SK-N-SH treated with all-trans-retinoic acid at 6 μM for 48 hours (cell line): ENCODE results near the gene COX5A.

Experiments used
- ATAC-seq: fragments of 200-7000 bp; cut with Tn5 transposase; 3 replicates; pipeline ENCODE4 v1.9.1; 2020; ENCODE audit warnings: mild to moderate bottlenecking, moderate library complexity
- ARNTL ChIP-seq: fragments of 450-650 bp; formaldehyde crosslinking; IDR thresholded peaks from 2 replicates; pipeline ENCODE4 v1.5.0; 2020; ENCODE audit warnings: low read depth, mild to moderate bottlenecking, moderate library complexity, borderline replicate concordance
- BACH2 ChIP-seq: fragments of 250-450 bp; sonication (Bioruptor Pico); IDR thresholded peaks from 2 replicates; pipeline ENCODE4 v1.9.0; 2021; ENCODE audit warnings: mild to moderate bottlenecking, borderline replicate concordance
- CSDC2 ChIP-seq: fragments of 250-450 bp; sonication (Bioruptor Pico); IDR thresholded peaks from 2 replicates; pipeline ENCODE4 v1.5.0; 2020; ENCODE audit warnings: mild to moderate bottlenecking, moderate library complexity
- CSRNP3 ChIP-seq: fragments of 250-450 bp; sonication (Bioruptor Pico); IDR thresholded peaks from 2 replicates; pipeline ENCODE4 v1.5.1; 2021; ENCODE audit warnings: mild to moderate bottlenecking, moderate library complexity
- ESRRG ChIP-seq: fragments of 250-450 bp; sonication (Bioruptor Pico); IDR thresholded peaks from 2 replicates; pipeline ENCODE4 v1.6.1; 2021; ENCODE audit warnings: mild to moderate bottlenecking
- GLIS3 ChIP-seq: fragments of 250-450 bp; sonication (Bioruptor Pico); IDR thresholded peaks from 2 replicates; pipeline ENCODE4 v1.5.0; 2020; ENCODE audit warnings: mild to moderate bottlenecking, moderate library complexity
- ISL1 ChIP-seq: fragments of 250-450 bp; sonication (Bioruptor Pico); IDR thresholded peaks from 2 replicates; pipeline ENCODE4 v2.1.2; 2022; ENCODE audit warnings: mild to moderate bottlenecking, moderate library complexity
- OSR1 ChIP-seq: fragments of 250-450 bp; sonication (Bioruptor Pico); IDR thresholded peaks from 2 replicates; pipeline ENCODE4 v1.8.0; 2022; ENCODE audit warnings: moderate library complexity, mild to moderate bottlenecking, inconsistent platforms
- PATZ1 ChIP-seq: fragments of 250-450 bp; sonication (Bioruptor Pico); IDR thresholded peaks from 2 replicates; pipeline ENCODE4 v1.8.0; 2020; ENCODE audit warnings: mild to moderate bottlenecking, moderate library complexity, borderline replicate concordance
- POU6F1 ChIP-seq: fragments of 250-450 bp; sonication (Bioruptor Pico); IDR thresholded peaks from 2 replicates; pipeline ENCODE4 v1.8.0; 2021; ENCODE audit warnings: low read depth, mild to moderate bottlenecking, moderate library complexity, borderline replicate concordance
- PPARA ChIP-seq: fragments of 250-450 bp; sonication (Bioruptor Pico); IDR thresholded peaks from 2 replicates; pipeline ENCODE4 v1.5.0; 2020; ENCODE audit warnings: mild to moderate bottlenecking, borderline replicate concordance
- RARB ChIP-seq: fragments of 250-450 bp; sonication (Bioruptor Pico); IDR thresholded peaks from 2 replicates; pipeline ENCODE4 v1.8.0; 2021; ENCODE audit warnings: mild to moderate bottlenecking, moderate library complexity
- SNAI2 ChIP-seq: fragments of 250-450 bp; sonication (Bioruptor Pico); IDR thresholded peaks from 2 replicates; pipeline ENCODE4 v1.5.0; 2020; ENCODE audit warnings: mild to moderate bottlenecking, moderate library complexity
- TCF4 ChIP-seq: fragments of 250-450 bp; sonication (Bioruptor Pico); IDR thresholded peaks from 2 replicates; pipeline ENCODE4 v1.8.0; 2021; ENCODE audit warnings: mild to moderate bottlenecking, moderate library complexity, borderline replicate concordance
- TOX ChIP-seq: fragments of 250-450 bp; sonication (Bioruptor Pico); IDR thresholded peaks from 2 replicates; pipeline ENCODE4 v1.8.0; 2021; ENCODE audit warnings: mild to moderate bottlenecking, moderate library complexity, borderline replicate concordance
- TSHZ2 ChIP-seq: fragments of 250-450 bp; sonication (Bioruptor Pico); IDR thresholded peaks from 2 replicates; pipeline ENCODE4 v1.5.0; 2020; ENCODE audit warnings: mild to moderate bottlenecking, moderate library complexity
- ZC3H10 ChIP-seq: fragments of 250-450 bp; sonication (Bioruptor Pico); IDR thresholded peaks from 2 replicates; pipeline ENCODE4 v1.5.1; 2021; ENCODE audit warnings: mild to moderate bottlenecking, moderate library complexity
- ZFP3 ChIP-seq: fragments of 250-450 bp; sonication (Bioruptor Pico); IDR thresholded peaks from 2 replicates; pipeline ENCODE4 v1.5.0; 2020; ENCODE audit warnings: mild to moderate bottlenecking, moderate library complexity
- ZFP30 ChIP-seq: fragments of 450-650 bp; formaldehyde crosslinking; IDR thresholded peaks from 2 replicates; pipeline ENCODE4 v1.5.0; 2022; ENCODE audit warnings: mild to moderate bottlenecking, moderate library complexity
- ZNF565 ChIP-seq: fragments of 450-650 bp; formaldehyde crosslinking; conservative IDR thresholded peaks from 2 replicates; pipeline ENCODE4 v1.5.0; 2020; ENCODE audit warnings: low read depth, mild to moderate bottlenecking, moderate library complexity
- ZNF70 ChIP-seq: fragments of 450-650 bp; formaldehyde crosslinking; IDR thresholded peaks from 2 replicates; pipeline ENCODE4 v1.5.0; 2020; ENCODE audit warnings: mild to moderate bottlenecking, moderate library complexity
- ZNF8 ChIP-seq: fragments of 450-650 bp; formaldehyde crosslinking; IDR thresholded peaks from 2 replicates; pipeline ENCODE4 v1.5.0; 2020; ENCODE audit warnings: mild to moderate bottlenecking, moderate library complexity

COX5A gene

GRCh38 chr15:74873756-74874424 is 64.0 kb downstream of the COX5A start:
- ATAC-seq: peak; percentile 51
- TF ChIP-seq CSRNP3 (CRISPR knock-in tag): no peak
- no peak for TF ChIP-seq PATZ1 (CRISPR knock-in tag)
- no peak for TF ChIP-seq SNAI2 (CRISPR knock-in tag)
- TF ChIP-seq ZFP3 (CRISPR knock-in tag): no peak
- no peak for TF ChIP-seq ZNF565
- TF ChIP-seq OSR1: no peak
- no peak for TF ChIP-seq ZFP30 (CRISPR knock-in tag)
- TF ChIP-seq ZNF70 (CRISPR knock-in tag): no peak
- TF ChIP-seq RARB (CRISPR knock-in tag): no peak
- no peak for TF ChIP-seq ISL1 (CRISPR knock-in tag)
- TF ChIP-seq POU6F1 (CRISPR knock-in tag): no peak
- no peak for TF ChIP-seq ZC3H10
- no peak for TF ChIP-seq GLIS3
- TF ChIP-seq ESRRG (CRISPR knock-in tag): no peak
- TF ChIP-seq PPARA (CRISPR knock-in tag): no peak

GRCh38 chr15:74873036-74873755 is 64.7 kb downstream of the COX5A start, which contains the start of gene SCAMP2:
SCAMP2 (minus strand) TSS chr15:74873365; CDS start chr15:74873255, 110 bp downstream.
- peak; percentile 100 for ATAC-seq
- TF ChIP-seq ESRRG (CRISPR knock-in tag): peak; percentile 9; the same call in 1 of the 2 replicates
- TF ChIP-seq TOX (CRISPR knock-in tag): no peak

- TF ChIP-seq PATZ1 (CRISPR knock-in tag) (no peak), SNAI2 (CRISPR knock-in tag) (peak; percentile 96)
- peak; percentile 2; the same call in 2 of the 3 replicates for ATAC-seq
These were observed 65.2 kb downstream of the COX5A start for GRCh38 chr15:74872702-74873035.

- no peak for ATAC-seq
- no peak for TF ChIP-seq ZNF8
- no peak for TF ChIP-seq ZNF70 (CRISPR knock-in tag)
- no peak for TF ChIP-seq TSHZ2 (CRISPR knock-in tag)
- no peak for TF ChIP-seq ISL1 (CRISPR knock-in tag)
- TF ChIP-seq SNAI2 (CRISPR knock-in tag): no peak
- TF ChIP-seq RARB (CRISPR knock-in tag): no peak
- no peak for TF ChIP-seq TOX (CRISPR knock-in tag)
- TF ChIP-seq BACH2 (CRISPR knock-in tag): no peak
- no peak for TF ChIP-seq ARNTL (CRISPR knock-in tag)
- TF ChIP-seq CSDC2 (CRISPR knock-in tag): no peak
- TF ChIP-seq PATZ1 (CRISPR knock-in tag): no peak
- no peak for TF ChIP-seq ZNF565
- TF ChIP-seq TCF4: no peak
These were observed 67.2 kb downstream of the COX5A start for GRCh38 chr15:74870436-74871215.
